GM12878 (cell line): ENCODE measurements around the gene EXO1.

Experiments
- BHLHE40 ChIP-seq, 2 experiments: fragments of 450-650 bp in 1 of 2; IDR thresholded peaks; 2 replicates each; pipeline ENCODE4 v1.6.1; 2011 to 2017; ENCODE audit warnings: low read depth in 2 of 2, borderline replicate concordance in 1 of 2, improper control_type of control experiment in 1 of 2, low read length in 1 of 2, mild to moderate bottlenecking in 1 of 2
- CHD4 ChIP-seq: fragments of 200-600 bp; sonication (generic); IDR thresholded peaks from 2 replicates; pipeline ENCODE4 v1.6.1; 2016; ENCODE audit warnings: mild to moderate bottlenecking
- EP300 ChIP-seq, 2 experiments: fragments of 150-350 bp in 1 of 2; IDR thresholded peaks; 2 replicates each; pipeline ENCODE4 v1.6.1; 2011 to 2012; ENCODE audit warnings: low read depth in 2 of 2, low read length in 2 of 2, borderline replicate concordance in 1 of 2, improper control_type of control experiment in 1 of 2, inconsistent platforms in 1 of 2; ENCODE audit not compliant: control insufficient read depth in 1 of 2
- EZH2 ChIP-seq: IDR thresholded peaks from 2 replicates; pipeline ENCODE4 v1.6.1; 2012; ENCODE audit warnings: low read depth, mild to moderate bottlenecking, control low read depth, inconsistent platforms, low read length, borderline replicate concordance; ENCODE audit not compliant: control insufficient read depth
- NFXL1 ChIP-seq: fragments of 450-650 bp; IDR thresholded peaks from 2 replicates; pipeline ENCODE4 v1.6.1; 2017; ENCODE audit warnings: antibody characterized with exemption, mild to moderate bottlenecking, borderline replicate concordance
- POLR2AphosphoS2 ChIP-seq: IDR thresholded peaks from 2 replicates; pipeline ENCODE4 v1.6.1; 2011; ENCODE audit warnings: low read depth, mild to moderate bottlenecking, low read length, improper control_type of control experiment, moderate library complexity
- RAD21 ChIP-seq: IDR thresholded peaks from 2 replicates; pipeline ENCODE4 v1.6.1; 2011; ENCODE audit warnings: mild to moderate bottlenecking, low read depth, low read length, moderate library complexity; ENCODE audit not compliant: insufficient read depth

GRCh38 chr1:241916196-241916595 lies 68.2 kb downstream of the EXO1 start:
- TF ChIP-seq NFXL1: no peak
- no peak for TF ChIP-seq EP300 (IDR thresholded peaks at IDR 0.05; ENCODE audit: borderline replicate concordance in 1 of 2, control insufficient read depth in 1 of 2, low read depth in 2 of 2, low read length in 2 of 2)
- no peak for TF ChIP-seq BHLHE40 (IDR thresholded peaks at IDR 0.05; ENCODE audit: borderline replicate concordance in 1 of 2, low read depth in 2 of 2, low read length in 1 of 2)
- no peak for TF ChIP-seq RAD21
- no peak for TF ChIP-seq POLR2AphosphoS2
- no peak for TF ChIP-seq CHD4
- TF ChIP-seq EZH2: no peak
